T1000 (cell line): ENCODE measurements around the gene MELTF.

ENCODE experiments used
- DNase-seq: peaks from one replicate; lab custom pipeline; 2025; ENCODE audit warnings: mixed read lengths; lab: John Stamatoyannopoulos, UW

Gene MELTF

GRCh38 chr3:196968233-196969133 lies 61.1 kb downstream of the MELTF start, which contains the start of gene PIGZ:
PIGZ (minus strand) TSS chr3:196968833; CDS start chr3:196952031, 16,802 bp downstream.
- DNase-seq: no peak

DNA sequence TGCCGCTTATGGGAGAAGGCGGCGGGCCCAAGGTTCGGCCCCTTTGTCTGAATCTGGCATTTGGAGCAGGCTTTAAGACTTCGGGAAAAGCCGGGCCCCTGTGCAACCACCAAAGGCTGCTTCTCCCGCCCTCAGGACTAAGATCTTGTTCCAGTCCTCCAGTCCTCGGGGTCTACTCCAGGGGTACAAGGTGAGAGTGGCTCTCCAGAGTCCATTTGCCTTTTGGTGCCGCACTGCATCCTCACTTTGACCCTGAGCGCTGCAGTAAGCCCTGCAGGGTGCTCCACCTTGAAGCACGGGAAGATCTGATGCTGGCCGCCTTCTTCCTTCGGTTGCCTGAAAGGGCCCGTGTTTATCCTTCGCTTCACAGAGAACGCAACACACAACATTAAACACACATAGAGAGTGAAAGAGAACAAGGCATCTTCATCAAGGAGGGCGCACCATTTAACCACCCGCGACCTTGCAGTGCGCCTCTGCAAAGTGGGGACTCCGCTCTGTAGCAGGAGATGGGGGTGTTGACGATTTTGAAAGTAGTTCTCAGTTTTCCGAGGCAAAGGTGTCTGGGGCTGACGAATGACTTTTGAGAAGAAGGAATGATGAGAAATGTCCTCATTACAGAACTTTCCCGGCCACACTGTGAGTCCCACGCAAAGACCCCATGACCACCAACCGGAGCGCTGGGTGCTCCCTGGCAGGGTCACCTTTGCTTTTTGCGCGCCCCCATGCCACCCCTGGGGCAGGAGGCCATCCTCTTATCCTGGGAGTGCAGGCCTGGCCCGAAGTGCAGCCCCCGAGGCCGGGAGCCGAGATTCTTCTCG lies 62.0 kb downstream of the MELTF start:
- DNase-seq: no peak

- no peak for DNase-seq
Measured at GRCh38 chr3:196966526-196967401, 62.9 kb downstream of the MELTF start.

- DNase-seq: no peak
Measured at GRCh38 chr3:196965804-196966173, 63.8 kb downstream of the MELTF start.

DNA sequence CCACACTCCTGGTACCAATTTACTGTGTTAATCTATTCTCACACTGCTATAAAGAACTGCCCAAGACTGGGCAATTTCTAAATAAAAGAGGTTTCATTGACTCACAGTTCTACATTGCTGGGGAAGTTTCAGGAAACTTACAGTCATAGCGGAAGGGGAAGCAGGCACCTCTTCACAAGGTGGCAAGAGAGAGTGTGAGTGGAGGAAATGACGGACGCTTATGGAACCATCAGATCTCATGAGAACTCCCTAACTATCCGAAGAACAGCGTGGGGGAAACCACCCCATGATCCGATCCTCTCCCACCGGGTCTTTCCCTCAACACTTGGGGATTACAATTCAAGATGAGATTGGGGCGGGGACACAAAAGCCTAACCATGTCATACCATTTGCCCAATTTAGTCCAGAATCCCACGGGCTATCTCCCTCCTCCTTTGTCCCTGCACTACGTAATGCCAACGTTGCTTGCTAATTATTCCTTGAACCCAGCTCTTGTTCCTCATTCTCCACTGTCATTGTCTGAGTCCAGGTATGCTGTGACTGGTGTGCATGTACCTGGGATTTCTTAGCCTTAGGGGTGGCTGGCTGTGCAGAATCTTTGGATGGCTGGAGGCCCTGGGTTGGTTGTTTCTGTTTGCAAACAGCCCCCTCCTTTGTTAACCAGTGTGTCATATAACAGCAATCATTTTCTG lies 64.4 kb downstream of the MELTF start:
- DNase-seq: no peak

DNA sequence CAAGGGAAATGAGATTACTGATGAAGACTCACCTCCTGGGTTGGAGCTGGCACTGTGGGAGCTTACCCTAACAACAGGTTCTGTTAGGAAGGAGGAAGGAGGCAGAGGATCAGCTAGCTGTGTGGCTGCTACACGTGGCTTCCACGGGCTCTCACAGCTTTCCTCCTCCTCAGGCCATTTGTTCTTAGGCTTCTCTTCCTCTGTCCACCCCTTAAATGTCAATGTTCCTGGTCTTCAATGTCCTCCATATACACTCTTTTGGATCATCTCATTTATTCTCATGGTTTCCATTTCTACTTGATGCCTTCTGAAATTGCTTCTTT lies 66.0 kb downstream of the MELTF start:
- DNase-seq: no peak

DNA sequence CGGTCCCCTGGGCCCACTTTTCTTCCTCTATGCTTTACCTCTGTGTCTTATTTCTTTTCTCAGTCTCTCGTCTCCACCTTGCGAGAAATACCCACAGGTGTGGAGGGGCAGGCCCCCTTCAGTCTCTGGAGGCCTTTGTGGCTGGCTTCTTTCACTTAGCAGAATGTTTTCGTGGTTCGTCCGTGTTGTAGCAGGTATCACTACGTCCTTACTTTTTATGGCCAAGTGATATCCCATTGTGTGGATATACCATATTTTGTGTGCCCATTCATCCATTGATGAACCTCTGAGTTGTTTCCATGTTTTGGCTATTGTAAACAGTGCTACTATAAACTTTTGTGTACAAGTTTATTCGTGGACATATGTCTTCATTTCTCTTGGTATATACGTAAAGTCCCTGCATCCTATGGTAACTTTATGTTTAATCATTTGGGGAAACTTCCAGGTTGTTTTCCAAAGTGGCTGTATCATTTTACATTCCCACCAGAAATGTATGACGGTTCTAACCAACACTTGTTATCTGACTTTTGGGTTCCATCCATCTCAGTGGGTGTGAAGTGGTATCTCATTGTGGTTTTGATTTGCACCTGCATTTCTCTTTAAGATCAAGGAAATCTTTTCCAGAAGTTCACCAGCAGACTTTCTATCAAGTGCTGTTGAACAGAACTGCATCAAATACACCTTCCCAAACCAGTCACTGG lies 66.5 kb downstream of the MELTF start:
- no peak for DNase-seq

- no peak for DNase-seq
Measured at GRCh38 chr3:196962108-196962929, 67.3 kb downstream of the MELTF start.

DNA sequence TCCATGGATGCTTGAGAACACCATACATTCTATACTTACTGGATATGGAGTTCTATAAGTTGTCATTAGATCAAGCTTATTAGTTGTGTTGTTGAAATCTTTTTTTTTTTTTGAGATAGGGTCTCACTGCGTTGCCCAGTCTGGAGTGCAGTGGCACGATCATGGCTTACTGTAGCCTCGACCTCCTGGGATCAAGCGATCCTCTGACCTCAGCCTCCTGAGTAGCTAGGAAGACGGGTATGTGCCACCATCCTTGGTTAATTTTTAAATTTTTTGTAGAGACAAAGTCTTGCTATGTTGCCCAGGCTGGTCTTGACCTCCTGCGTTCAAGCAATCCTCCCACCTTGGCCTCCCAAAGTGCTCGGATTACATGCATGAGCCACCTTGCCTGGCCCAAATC lies 74.8 kb downstream of the MELTF start:
- DNase-seq: no peak
